ENCODE results near the gene HMX3.

Gene HMX3

GRCh38 chr10:123139521-123140163 lies 3.9 kb downstream of the HMX3 start:
- H3K36me3 ChIP-seq (ENCODE audit: insufficient read depth, low read length), result no peaks in the 10 kb centered on the region
- peaks cover 8% of the 10 kb centered on the region for H3K4me1 ChIP-seq (ENCODE audit: insufficient read depth, low read length)
- no peaks in the 10 kb centered on the region for H3K9me3 ChIP-seq (ENCODE audit: low read length)
- peaks cover 98% of the 10 kb centered on the region for H3K27me3 ChIP-seq (ENCODE audit: insufficient read depth, low read length)
- H3K4me3 ChIP-seq (ENCODE audit: low read length), result no peak overlapping the region
- no peak overlapping the region for H2AFZ ChIP-seq (ENCODE audit: low read depth, low read length)

- Histone ChIP-seq H3K4me1 (ENCODE audit: insufficient read depth, low read length) (peaks cover 6% of the 10 kb centered on the region), H3K9me3 (ENCODE audit: low read length) (no peaks in the 10 kb centered on the region), H3K27me3 (ENCODE audit: insufficient read depth, low read length) (peaks cover 98% of the 10 kb centered on the region), H3K36me3 (ENCODE audit: insufficient read depth, low read length) (no peaks in the 10 kb centered on the region), H3K4me3 (ENCODE audit: low read length) (no peak overlapping the region), H2AFZ (ENCODE audit: low read depth, low read length) (no peak overlapping the region)
Measured at GRCh38 chr10:123140164-123140982, 4.6 kb downstream of the HMX3 start.

GRCh38 chr10:123140983-123141390 lies 5.2 kb downstream of the HMX3 start:
- H3K4me3 ChIP-seq (ENCODE audit: low read length), result no peak overlapping the region

GRCh38 chr10:123141791-123142700 lies 6.3 kb downstream of the HMX3 start:
- no peaks in the 10 kb centered on the region for H3K36me3 ChIP-seq (ENCODE audit: insufficient read depth, low read length)
- H2AFZ ChIP-seq (ENCODE audit: low read depth, low read length), result no peak overlapping the region
- no peak overlapping the region for H3K4me3 ChIP-seq (ENCODE audit: low read length)
- peaks cover 98% of the 10 kb centered on the region for H3K27me3 ChIP-seq (ENCODE audit: insufficient read depth, low read length)
- no peaks in the 10 kb centered on the region for H3K9me3 ChIP-seq (ENCODE audit: low read length)
- peaks cover 8% of the 10 kb centered on the region for H3K4me1 ChIP-seq (ENCODE audit: insufficient read depth, low read length)

More at GRCh38 chr10:123140983-123141390, 5.2 kb downstream of the HMX3 start:
- Histone ChIP-seq H3K4me1 (ENCODE audit: insufficient read depth, low read length) (peaks cover 6% of the 10 kb centered on the region), H3K36me3 (ENCODE audit: insufficient read depth, low read length) (no peaks in the 10 kb centered on the region), H3K27me3 (ENCODE audit: insufficient read depth, low read length) (peaks cover 99% of the 10 kb centered on the region), H2AFZ (ENCODE audit: low read depth, low read length) (no peak overlapping the region), H3K9me3 (ENCODE audit: low read length) (no peaks in the 10 kb centered on the region)

- no peak overlapping the region for H3K4me3 ChIP-seq (ENCODE audit: low read length)
- H3K36me3 ChIP-seq (ENCODE audit: insufficient read depth, low read length), result no peaks in the 10 kb centered on the region
- H3K9me3 ChIP-seq (ENCODE audit: low read length), result no peaks in the 10 kb centered on the region
- peaks cover 98% of the 10 kb centered on the region for H3K27me3 ChIP-seq (ENCODE audit: insufficient read depth, low read length)
- peaks cover 8% of the 10 kb centered on the region for H3K4me1 ChIP-seq (ENCODE audit: insufficient read depth, low read length)
- no peak overlapping the region for H2AFZ ChIP-seq (ENCODE audit: low read depth, low read length)
Measured at GRCh38 chr10:123142701-123143161, 7.0 kb downstream of the HMX3 start.

- Histone ChIP-seq H3K4me1 (ENCODE audit: insufficient read depth, low read length) (peaks cover 10% of the 10 kb centered on the region), H3K4me3 (ENCODE audit: low read length) (no peak overlapping the region)
Measured at GRCh38 chr10:123143162-123143824, 7.5 kb downstream of the HMX3 start.

GRCh38 chr10:123143825-123144168 lies 8.0 kb downstream of the HMX3 start:
- peaks cover 10% of the 10 kb centered on the region for H3K4me1 ChIP-seq (ENCODE audit: insufficient read depth, low read length)

More at GRCh38 chr10:123143162-123143824, 7.5 kb downstream of the HMX3 start:
- H3K36me3 ChIP-seq (ENCODE audit: insufficient read depth, low read length), result no peaks in the 10 kb centered on the region
- H3K27me3 ChIP-seq (ENCODE audit: insufficient read depth, low read length), result peaks cover 98% of the 10 kb centered on the region
- no peak overlapping the region for H2AFZ ChIP-seq (ENCODE audit: low read depth, low read length)
- H3K9me3 ChIP-seq (ENCODE audit: low read length), result no peaks in the 10 kb centered on the region

GRCh38 chr10:123144697-123145541 lies 9.1 kb downstream of the HMX3 start:
- Histone ChIP-seq H3K4me1 (ENCODE audit: insufficient read depth, low read length) (peaks cover 12% of the 10 kb centered on the region), H3K27me3 (ENCODE audit: insufficient read depth, low read length) (peaks cover 98% of the 10 kb centered on the region), H3K4me3 (ENCODE audit: low read length) (no peak overlapping the region), H2AFZ (ENCODE audit: low read depth, low read length) (no peak overlapping the region), H3K36me3 (ENCODE audit: insufficient read depth, low read length) (no peaks in the 10 kb centered on the region), H3K9me3 (ENCODE audit: low read length) (no peaks in the 10 kb centered on the region)

More at GRCh38 chr10:123143825-123144168, 8.0 kb downstream of the HMX3 start:
- H3K9me3 ChIP-seq (ENCODE audit: low read length), result no peaks in the 10 kb centered on the region
- peaks cover 98% of the 10 kb centered on the region for H3K27me3 ChIP-seq (ENCODE audit: insufficient read depth, low read length)
- H3K4me3 ChIP-seq (ENCODE audit: low read length), result no peak overlapping the region
- no peaks in the 10 kb centered on the region for H3K36me3 ChIP-seq (ENCODE audit: insufficient read depth, low read length)
- no peak overlapping the region for H2AFZ ChIP-seq (ENCODE audit: low read depth, low read length)

GRCh38 chr10:123145542-123146012 lies 9.8 kb downstream of the HMX3 start:
- Histone ChIP-seq H3K4me3 (ENCODE audit: low read length) (no peak overlapping the region), H3K36me3 (ENCODE audit: insufficient read depth, low read length) (no peaks in the 10 kb centered on the region), H3K27me3 (ENCODE audit: insufficient read depth, low read length) (peaks cover 98% of the 10 kb centered on the region), H2AFZ (ENCODE audit: low read depth, low read length) (no peak overlapping the region), H3K4me1 (ENCODE audit: insufficient read depth, low read length) (peaks cover 18% of the 10 kb centered on the region), H3K9me3 (ENCODE audit: low read length) (no peaks in the 10 kb centered on the region)

GRCh38 chr10:123146013-123146893 lies 10.5 kb downstream of the HMX3 start:
- Histone ChIP-seq H3K4me3 (ENCODE audit: low read length) (no peak overlapping the region), H2AFZ (ENCODE audit: low read depth, low read length) (no peak overlapping the region), H3K27me3 (ENCODE audit: insufficient read depth, low read length) (peaks cover 98% of the 10 kb centered on the region), H3K36me3 (ENCODE audit: insufficient read depth, low read length) (no peaks in the 10 kb centered on the region), H3K9me3 (ENCODE audit: low read length) (no peaks in the 10 kb centered on the region), H3K4me1 (ENCODE audit: insufficient read depth, low read length) (peaks cover 25% of the 10 kb centered on the region)

Data from neuron (in vitro differentiated cells).